ENCODE results near the gene ZDHHC5.
"Not testable (repeated sequence)": the region's sequence is repeated elsewhere in the genome, so short reads cannot be mapped to it uniquely, and the experiment has no call there.

The ZDHHC5 gene

GRCh38 chr11:57667117-57667735 lies 688 bp upstream of the ZDHHC5 start:
- peak; percentile 99 for DNase-seq (ENCODE audit: low read depth)

GRCh38 chr11:57668434-57668782 lies 494 bp downstream of the ZDHHC5 start:
- no peak for DNase-seq (ENCODE audit: low read depth)

- no peak for DNase-seq (ENCODE audit: low read depth)
Observed at GRCh38 chr11:57674251-57674650, 6.3 kb downstream of the ZDHHC5 start.

- no peak for DNase-seq (ENCODE audit: low read depth)
Observed at GRCh38 chr11:57675176-57675941, 7.4 kb downstream of the ZDHHC5 start.

GRCh38 chr11:57679396-57679795 lies 11.5 kb downstream of the ZDHHC5 start:
- no peak for DNase-seq (ENCODE audit: low read depth)

GRCh38 chr11:57680552-57680874 lies 12.6 kb downstream of the ZDHHC5 start:
- no peak for DNase-seq (ENCODE audit: low read depth)

- DNase-seq (ENCODE audit: low read depth): no peak
Observed at GRCh38 chr11:57681168-57681567, 13.3 kb downstream of the ZDHHC5 start.

- DNase-seq (ENCODE audit: low read depth): not testable (repeated sequence)
Observed at GRCh38 chr11:57690474-57690873, 22.6 kb downstream of the ZDHHC5 start.

- no peak for DNase-seq (ENCODE audit: low read depth)
Observed at GRCh38 chr11:57698843-57699365, 31.0 kb downstream of the ZDHHC5 start.

- DNase-seq (ENCODE audit: low read depth): no peak
Observed at GRCh38 chr11:57699813-57700212, 31.9 kb downstream of the ZDHHC5 start.

- DNase-seq (ENCODE audit: low read depth): no peak
Observed at GRCh38 chr11:57700425-57700824, 32.5 kb downstream of the ZDHHC5 start.

- DNase-seq (ENCODE audit: low read depth): no peak
Observed at GRCh38 chr11:57703341-57703740, 35.4 kb downstream of the ZDHHC5 start.

- DNase-seq (ENCODE audit: low read depth): no peak
Observed at GRCh38 chr11:57704932-57705331, 37.0 kb downstream of the ZDHHC5 start.

- not testable (repeated sequence) for DNase-seq (ENCODE audit: low read depth)
Observed at GRCh38 chr11:57705432-57705831, 37.5 kb downstream of the ZDHHC5 start.

GRCh38 chr11:57709802-57710367 lies 42.0 kb downstream of the ZDHHC5 start:
- DNase-seq (ENCODE audit: low read depth): no peak

GRCh38 chr11:57711414-57712255 lies 43.7 kb downstream of the ZDHHC5 start, which contains the start of gene MED19:
Gene MED19, minus strand, starts transcription at chr11:57712215. Its CDS starts 36 bp downstream, at chr11:57712179.
- DNase-seq (ENCODE audit: low read depth): peak; percentile 39

GRCh38 chr11:57712256-57713150 lies 44.6 kb downstream of the ZDHHC5 start, which contains the start of gene TMX2:
Gene TMX2, plus strand, starts transcription at chr11:57712593. Its CDS starts 26 bp downstream, at chr11:57712619.
- DNase-seq (ENCODE audit: low read depth): peak; percentile 99

- no peak for DNase-seq (ENCODE audit: low read depth)
Observed at GRCh38 chr11:57713835-57714234, 45.9 kb downstream of the ZDHHC5 start.

GRCh38 chr11:57716726-57717125 lies 48.8 kb downstream of the ZDHHC5 start:
- DNase-seq (ENCODE audit: low read depth): not testable (repeated sequence)

GRCh38 chr11:57727185-57727584 lies 59.3 kb downstream of the ZDHHC5 start:
- DNase-seq (ENCODE audit: low read depth): no peak

- DNase-seq (ENCODE audit: low read depth): no peak
Observed at GRCh38 chr11:57728829-57729228, 60.9 kb downstream of the ZDHHC5 start.

All from fibroblast of the conjunctiva (primary cell).